GM18868 (cell line): ENCODE measurements around the gene SCGB2B2.
A peak's percentile ranks its signal among the peaks of the same experiment; 100 is the strongest.
"Not testable (repeated sequence)": the region's sequence is repeated elsewhere in the genome, so short reads cannot be mapped to it uniquely, and the experiment has no call there.

ENCODE experiments used
- ATAC-seq: cut with Tn5 transposase; IDR thresholded peaks from one replicate; pipeline ENCODE4 v1.9.1; 2021; ENCODE audit warnings: mild to moderate bottlenecking, moderate library complexity; ENCODE audit not compliant: unreplicated experiment

Gene SCGB2B2, protein sequence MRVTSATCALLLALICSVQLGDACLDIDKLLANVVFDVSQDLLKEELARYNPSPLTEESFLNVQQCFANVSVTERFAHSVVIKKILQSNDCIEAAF

DNA sequence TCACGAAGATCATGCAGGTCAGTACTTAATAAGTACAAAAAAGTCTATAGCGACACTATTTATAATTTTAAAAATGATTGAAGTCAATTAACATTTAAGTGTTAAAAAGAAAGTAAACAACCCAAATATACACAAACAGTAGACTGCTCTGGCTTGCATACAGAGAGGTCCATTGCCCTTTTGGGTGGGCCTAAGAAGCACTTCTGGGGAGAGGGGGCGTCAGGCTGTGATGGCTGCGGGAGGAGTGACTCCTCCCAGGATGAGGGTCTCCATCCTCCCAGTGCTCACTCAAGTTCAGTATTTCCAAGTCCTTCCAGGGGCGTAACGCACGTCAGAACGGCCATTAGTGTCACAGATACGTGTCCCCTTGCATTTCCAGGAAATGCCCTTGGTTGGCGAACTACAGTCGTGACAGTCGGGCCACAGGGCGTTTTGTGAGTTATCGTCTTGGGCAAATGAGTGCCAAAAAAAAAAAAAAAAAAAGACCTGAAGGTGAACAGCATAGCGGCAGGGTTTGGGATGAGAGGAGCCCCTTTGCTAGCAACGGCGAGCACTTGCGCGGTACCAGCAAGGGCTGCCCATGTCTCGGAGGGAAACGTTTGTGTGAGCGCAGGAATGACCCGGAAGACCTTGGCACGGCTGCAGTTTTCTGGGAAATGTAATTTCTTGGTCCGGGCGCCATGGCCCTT is at the start of gene SCGB2B2:
TSS of gene SCGB2B2 (minus strand) at position 463 of the 689 bp plus-strand sequence. CDS start 82,596 bp downstream, outside the sequence.
- ATAC-seq: peak; percentile 50

DNA sequence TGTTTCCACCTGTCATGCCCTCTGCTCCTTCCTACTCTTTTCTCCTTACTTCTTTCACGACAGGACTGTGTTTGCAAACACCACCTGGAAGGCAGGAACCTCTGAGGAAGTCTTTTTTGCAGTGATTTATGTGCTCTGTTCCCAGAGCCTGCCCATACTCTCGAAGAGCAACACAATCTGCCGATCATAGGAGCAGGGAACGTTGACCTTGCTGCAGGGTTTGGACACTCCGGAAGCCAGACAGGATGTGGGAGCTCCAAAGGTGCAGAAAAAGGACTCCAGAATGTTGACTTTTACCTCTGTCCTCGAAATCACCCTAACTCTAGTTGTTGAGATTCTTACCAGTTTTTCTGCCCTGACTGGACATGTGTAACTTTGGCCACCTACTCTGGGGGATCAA is 48.4 kb upstream of the SCGB2B2 start:
- no peak for ATAC-seq

DNA sequence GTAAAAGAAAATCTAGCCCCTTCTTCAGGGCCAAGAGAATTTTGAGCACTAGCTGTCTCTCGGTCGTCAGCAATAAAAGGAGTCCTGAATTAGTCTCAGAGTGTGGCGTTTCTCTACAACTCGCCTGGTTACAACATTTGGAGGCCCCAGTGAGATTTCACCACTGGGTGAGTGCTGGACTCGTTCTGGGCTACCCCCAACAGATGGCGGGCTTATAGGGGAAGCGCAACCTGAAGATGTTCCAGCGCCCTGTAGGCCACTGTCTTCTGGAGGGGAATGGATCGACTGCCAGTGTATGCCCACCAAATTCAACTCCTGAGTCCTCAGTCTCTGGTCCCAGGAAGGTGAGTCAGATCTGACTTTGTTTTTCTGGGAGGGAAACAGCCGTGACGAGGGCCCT is 45.4 kb upstream of the SCGB2B2 start:
- no peak for ATAC-seq

DNA sequence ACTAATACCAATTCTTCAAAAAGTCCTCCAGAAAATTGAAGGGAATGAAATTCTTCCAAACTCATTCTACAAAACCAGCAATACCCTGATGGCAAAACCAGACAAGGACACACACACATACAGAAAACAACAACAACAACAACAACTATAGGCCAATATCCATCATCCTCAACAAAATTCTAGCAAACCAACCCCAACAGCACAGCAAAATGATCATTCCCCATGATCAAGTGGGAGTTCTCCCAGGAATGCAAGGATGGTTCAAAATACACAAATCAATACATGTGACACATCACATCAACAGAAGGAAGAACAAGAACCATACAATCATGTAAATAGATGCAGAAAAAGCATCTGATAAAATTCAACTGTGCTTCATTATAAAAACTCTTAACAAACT is 38.4 kb upstream of the SCGB2B2 start:
- no peak for ATAC-seq

DNA sequence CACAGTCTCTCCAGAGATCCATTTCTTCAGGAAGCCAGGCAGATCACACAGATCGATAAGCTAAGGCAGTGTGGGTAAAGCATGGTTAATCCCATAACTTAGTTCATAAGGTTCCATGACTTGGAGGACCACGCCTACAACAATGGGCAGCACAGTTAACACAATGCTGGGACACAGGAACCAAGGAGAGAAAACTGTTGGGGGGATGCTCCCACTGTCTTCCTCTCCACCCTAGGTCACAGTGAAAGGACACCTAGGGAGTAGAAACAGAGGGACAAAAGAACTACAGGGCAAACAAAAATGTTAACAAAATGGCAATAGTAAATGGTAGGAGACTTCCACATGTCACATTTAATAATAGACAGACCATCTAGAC is 36.3 kb upstream of the SCGB2B2 start:
- no peak for ATAC-seq

DNA sequence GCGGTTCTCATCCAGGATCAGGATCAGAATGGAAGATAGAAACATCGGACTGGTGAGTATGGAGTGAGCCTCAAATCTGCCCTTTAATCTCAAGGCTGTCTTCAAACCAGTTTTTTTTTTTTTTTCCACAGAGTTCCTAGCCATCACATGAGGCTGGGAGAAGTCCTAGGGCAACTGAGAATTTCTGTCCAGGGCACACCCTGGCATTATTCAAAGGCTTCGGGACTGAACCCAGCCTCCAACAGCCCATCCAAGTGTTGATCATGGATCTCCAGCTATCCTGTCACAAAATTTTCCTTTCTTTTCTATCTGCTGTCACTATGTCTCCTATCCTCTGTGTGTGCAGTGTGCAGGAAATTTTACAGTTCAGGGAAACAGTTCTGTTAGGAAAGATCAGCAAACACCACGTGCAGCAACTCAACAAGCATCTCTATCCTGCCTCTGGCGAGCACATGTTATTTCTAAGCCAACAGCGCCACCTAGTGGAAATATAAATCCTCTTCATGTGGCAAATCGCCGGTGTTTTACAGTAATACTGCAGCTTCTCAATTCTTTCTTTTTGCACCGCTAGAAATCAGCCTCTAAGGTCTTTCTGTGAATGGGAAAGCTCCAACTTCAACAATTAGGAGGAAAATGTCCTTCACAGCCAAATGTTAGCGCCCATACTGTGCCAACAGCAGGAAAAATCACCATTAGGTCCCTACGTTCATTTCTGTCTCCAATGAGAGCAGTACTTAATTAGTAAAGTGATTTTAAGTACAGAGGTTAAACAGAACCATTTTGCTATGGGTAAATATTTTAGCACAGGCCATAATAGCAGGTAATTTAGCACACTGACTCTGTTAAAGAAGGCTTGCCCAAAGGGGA is 35.7 kb upstream of the SCGB2B2 start:
- ATAC-seq: no peak

DNA sequence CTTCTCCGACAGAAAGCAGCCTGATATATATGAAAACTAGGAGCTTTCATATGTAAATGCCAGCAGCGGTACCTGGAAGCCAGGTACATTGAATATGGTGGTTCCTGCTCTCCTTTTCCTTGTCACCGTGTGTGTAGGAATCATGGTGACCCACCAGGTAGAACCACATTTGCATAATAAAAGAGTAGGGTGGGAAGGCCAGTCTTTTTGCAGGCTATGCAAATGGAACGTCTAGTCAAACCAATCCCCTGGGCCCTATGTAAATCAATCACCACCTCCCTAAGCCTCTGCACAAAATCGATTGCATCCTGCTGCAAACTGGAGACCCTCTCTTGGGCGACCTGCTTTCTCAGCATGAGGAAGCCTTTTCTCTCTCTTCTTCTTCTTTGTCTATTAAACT is 34.9 kb upstream of the SCGB2B2 start:
- ATAC-seq: no peak

DNA sequence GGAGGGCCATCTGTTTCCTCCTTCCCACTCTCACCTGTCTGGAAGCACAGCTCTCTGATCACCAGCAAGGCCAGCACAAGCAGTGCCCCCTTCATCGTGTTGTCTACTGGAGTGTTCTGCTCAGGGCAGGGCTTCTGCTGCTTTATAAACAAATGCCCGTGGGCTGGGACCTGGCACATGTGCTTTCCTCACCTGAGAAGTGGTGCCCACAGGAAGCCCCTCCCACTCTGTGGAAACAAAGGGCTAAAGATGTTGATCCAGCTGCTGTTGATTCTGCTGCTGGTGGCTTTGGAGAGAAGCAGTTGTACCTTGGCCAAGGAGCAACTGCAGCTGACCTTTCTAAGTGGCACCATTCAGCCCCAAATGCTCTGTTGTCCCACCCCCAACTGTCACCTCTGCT is 30.7 kb upstream of the SCGB2B2 start:
- ATAC-seq: no peak

DNA sequence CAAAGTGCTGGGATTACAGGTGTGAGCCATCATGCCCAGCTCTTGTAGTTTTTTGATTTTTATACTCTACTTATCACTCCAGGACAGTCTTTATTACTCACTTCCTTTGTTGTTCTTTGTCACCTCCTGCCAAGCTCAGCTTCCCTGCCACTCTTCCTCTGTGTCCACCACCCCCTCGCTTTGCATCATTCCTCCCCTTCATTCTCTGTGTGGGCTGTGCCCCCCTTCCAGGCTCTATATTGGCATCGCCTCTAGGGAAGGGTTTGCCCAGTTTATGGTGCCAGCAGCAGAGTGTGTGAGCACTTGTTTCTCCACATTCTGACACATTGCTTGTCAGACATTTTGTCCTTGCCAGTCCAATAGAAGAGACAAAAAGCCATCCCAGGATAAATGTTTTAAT is 15.6 kb upstream of the SCGB2B2 start:
- no peak for ATAC-seq

DNA sequence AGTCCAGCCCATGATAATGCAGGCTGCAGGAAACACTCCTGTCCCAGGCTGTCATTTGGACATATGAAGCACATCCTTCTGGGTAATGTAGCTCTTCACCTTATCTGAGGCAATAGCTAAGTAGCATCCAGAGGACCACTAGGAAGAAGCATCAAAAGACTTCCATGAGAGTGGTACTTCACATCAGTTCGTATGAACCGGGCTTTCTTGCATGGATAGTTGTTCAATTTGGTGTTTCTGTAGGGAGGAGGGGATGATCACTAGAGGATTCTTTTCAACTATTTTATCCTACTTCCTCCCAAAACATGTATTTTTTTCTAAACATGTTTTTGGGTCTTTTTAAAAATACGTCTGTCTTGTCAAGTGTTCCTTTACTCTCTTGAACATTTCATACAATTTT is 13.4 kb upstream of the SCGB2B2 start:
- no peak for ATAC-seq

DNA sequence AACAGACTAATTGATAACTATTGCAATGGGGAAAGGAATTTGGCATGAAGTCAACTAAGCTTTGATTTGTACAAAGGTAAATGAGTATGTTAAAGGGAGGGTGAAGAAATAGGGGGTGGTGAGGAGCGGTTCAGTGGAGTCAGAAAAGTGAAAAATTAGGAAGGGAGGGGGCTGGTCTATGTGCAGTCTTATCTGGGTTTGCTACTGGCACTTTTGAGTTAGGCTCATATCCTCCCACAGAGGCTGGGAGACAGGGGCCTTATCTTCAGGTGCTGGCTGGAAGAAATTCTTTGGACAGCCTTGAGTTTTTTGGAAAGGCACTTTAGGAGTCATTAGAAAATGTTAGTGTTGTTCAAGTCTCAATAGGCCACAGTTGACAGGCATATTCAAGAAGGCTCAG is 11.6 kb upstream of the SCGB2B2 start:
- no peak for ATAC-seq

DNA sequence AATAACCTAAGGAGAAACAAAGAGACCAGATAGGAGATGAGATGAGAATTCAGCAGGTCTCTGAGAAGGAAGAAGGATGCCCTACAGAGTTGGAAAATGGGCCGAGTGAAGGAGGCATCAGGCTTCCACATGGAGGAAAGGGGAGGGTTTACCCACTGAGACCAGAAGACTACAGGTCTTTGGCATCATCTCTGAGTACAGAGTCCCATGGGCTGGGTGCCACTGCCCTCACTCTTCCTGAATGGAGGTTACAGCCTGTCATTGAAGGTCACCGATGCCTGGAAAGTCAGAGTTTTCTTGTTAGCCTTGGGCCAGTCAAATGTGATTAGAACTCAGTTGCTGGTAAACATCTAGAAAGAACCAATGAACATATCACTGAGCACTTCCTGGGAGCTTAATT is 10.4 kb upstream of the SCGB2B2 start:
- ATAC-seq: no peak

DNA sequence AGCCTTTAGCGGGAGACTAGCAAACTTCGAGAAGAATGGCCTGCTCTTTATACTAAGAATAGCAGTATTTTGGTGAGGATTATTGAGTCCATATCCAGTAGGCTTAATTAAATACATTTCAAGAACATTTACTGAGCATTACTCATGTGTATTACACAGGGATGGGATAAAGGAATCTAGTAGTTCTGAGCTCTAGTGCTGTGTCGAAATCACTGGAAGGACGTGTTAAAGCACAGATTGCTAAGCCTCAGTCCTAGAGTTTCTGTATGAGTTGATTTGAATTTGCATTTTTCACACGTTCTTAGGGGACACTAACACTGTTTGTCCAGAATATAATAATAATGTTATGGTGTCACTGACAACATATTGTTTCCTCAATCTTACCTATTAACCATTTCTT is 9.5 kb upstream of the SCGB2B2 start:
- no peak for ATAC-seq

DNA sequence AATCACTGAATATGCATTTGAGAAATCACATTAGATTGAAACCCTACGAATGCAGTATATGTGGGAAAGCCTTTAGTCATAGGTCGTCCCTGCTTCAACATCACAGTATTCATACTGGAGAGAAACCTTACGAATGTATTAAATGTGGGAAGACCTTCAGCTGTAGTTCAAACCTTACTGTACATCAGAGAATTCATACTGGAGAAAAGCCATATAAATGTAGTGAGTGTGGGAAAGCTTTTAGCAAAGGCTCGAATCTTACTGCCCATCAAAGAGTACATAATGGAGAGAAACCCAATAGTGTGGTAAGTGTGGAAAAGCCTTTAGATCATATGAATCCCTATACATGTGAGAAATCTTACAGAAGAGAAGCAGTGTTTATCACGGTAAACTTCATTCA is 8.3 kb upstream of the SCGB2B2 start:
- not testable (repeated sequence) for ATAC-seq

DNA sequence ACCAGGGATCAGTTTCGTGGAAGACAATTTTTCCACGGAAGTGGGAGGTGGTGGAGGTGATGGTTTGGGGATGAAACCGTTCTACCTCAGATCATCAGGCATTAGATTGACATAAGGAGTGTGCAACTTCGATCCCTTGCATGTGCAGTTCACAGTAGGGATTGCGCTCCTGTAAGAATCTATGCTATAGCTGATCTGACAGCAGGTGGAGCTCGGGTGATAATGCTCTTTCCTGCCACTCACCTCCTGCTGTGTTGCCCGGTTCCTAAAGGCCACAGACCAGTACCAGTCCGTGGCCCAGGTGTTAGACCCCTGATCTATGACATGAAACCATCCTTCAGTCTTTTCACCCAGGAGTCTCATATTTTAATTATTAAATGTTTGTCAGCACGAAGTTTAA is 4.5 kb upstream of the SCGB2B2 start:
- ATAC-seq: no peak

DNA sequence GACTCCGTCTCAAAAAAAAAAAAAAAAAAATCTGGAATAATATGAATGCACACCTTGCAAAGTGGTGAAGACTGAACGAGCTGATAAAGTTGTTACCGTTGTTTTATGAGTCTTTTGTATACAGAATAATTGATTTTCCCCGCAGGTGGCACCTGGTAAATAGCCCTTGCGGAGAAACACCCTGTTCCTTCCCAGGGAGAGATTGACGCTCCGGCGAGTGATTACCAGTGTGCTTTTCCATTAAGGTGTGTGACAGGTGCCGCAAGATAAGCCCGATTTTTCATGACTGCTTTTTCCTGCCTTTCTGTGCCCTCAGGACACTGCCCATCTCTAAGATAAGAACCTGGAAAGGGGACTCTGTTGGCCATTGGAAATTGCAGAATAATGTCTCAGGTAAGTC is 1.5 kb upstream of the SCGB2B2 start:
- ATAC-seq: no peak

DNA sequence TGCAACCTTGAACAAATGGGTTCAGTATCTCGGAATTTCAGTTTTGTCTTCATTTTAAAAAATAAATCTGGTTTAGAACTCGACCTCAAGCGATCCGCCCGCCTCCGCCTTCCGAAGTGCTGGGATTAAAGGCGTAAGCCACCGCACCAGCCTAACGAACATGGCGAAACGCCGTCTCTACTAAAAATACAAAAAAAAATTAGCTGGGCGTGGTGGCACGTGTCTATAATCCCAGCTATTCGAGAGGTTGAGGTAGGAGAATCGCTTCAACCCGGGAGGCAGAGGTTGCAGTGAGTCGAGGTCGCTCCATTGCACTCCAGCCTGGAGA is 1.1 kb upstream of the SCGB2B2 start:
- no peak for ATAC-seq

DNA sequence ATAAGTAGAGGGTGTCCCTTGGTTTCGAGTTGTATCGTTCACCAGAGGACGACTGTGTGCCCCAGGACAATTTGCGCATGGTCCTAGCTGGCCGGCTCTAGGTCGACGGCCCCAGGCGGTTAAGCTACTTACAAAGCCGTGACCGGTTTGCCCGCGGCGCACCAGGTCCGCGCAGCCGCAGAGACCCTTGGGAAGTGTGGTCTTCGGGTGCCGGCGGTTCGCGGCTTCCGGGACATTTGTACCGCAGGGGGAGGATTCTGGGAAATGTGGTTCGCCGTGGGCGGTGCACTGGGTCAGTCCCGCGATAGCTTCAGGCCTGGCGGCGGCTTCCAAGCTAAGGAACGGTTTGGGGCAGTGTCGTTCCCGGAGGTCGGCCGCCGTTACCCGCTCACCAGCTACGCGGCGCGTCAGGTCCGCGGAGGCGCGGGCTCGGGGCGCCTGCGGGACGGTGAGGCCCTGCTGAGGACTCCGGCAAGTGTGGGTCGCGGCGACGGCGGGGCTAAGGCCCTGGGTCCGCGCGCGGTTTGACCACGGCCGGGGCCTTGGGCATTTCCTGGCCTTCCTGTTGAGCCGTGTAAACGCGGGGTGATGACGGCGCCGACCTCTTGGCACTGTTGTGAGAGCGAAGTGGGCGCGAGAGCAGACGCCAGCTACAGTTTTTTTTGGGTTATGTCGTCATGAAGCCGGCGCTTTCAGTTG is 576 bp upstream of the SCGB2B2 start, which contains the start of gene ZNF302:
TSS of gene ZNF302 (plus strand) at position 293 of the 699 bp plus-strand sequence. CDS start 1,127 bp downstream, outside the sequence.
- ATAC-seq: peak; percentile 87

DNA sequence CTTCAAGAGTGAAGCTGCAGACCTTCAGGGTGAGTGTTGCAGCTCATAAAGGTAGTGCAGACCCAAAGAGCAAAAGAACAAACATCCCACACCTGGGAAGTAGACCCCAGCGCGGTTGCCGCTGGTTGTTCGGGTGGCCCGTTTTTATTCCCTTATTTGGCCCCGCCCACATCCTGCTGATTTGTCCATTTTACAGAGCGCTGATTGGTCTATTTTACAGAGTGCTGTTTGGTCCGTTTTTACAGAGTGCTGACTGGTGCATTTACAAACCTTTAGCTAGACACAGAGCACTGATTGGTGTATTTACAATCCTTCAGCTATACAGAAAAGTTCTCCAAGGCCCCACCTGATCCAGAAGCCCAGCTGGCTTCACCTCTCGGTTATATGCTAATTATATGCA is 1.0 kb downstream of the SCGB2B2 start:
- no peak for ATAC-seq

DNA sequence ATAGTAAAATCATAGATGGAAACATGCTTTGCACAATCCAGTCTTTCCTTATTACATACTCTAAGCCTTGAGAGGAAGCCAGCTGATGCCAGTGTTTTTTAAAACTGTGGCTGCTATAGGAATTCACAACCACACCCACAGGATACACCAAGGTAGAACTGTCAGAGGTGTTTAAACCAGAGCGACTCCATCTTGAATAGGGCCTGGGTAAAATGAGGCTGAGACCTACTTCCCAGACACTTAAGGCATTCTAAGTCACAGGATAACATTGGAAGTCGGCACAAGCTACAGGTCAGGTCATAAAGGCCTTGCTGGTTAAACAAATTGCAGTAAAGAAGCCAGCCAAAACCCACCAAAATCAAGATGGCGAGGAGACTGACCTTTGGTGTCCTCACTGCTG is 1.7 kb downstream of the SCGB2B2 start:
- no peak for ATAC-seq

DNA sequence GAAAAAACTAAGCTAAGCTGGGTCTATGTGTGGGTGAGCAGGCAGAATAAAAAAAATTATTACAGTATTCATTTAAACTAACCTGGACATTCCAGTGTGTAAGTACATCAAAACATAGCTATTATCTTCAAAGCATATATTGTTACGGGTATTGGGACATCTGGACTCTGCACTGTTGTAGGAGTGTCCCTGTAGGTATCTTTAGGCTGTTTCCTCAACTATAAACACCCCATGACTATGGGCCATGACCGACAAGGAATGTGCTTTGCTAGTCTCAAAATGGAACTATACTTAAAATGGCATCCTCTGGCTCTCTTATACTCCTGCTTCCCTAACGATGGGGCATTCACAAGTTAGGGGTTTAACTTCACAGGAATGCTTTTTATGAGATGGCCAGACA is 3.4 kb downstream of the SCGB2B2 start:
- ATAC-seq: no peak

DNA sequence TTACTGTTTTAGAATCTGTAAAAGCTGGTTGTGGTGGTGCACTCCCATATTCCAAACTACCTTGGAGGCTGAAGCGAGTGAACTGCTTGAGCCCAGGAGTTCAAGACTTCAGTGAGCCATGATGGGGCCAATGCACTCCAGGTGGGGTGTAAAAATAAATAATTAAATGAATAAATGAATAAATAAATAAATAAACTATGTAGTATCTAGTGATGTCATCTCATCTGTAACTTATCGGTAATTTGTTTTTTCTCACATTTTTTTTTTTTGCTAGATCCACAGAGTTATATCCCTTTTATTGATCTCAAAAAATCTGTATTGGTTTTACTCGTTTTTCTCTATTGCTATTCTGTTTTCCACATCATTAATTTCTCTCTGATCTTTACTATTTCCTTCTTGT is 5.0 kb downstream of the SCGB2B2 start:
- no peak for ATAC-seq
